CMK (cell line): ENCODE measurements around the gene RPL21.

ENCODE experiments used
- DNase-seq: peaks from one replicate; pipeline ENCODE4 v3.0.0-alpha.2; 2010; ENCODE audit warnings: low read depth

RPL21 gene

GRCh38 chr13:27258637-27259386, 7.5 kb downstream of the RPL21 start:
- DNase-seq: no peak

GRCh38 chr13:27259831-27260230, 8.5 kb downstream of the RPL21 start:
- DNase-seq: no peak

- DNase-seq: no peak
Measured at GRCh38 chr13:27261396-27261795, 10.0 kb downstream of the RPL21 start.

GRCh38 chr13:27263438-27263837, 12.1 kb downstream of the RPL21 start:
- DNase-seq: no peak

- DNase-seq: no peak
Measured at GRCh38 chr13:27264181-27264580, 12.8 kb downstream of the RPL21 start.

- no peak for DNase-seq
Measured at GRCh38 chr13:27264648-27265047, 13.3 kb downstream of the RPL21 start.

GRCh38 chr13:27266917-27267316, 15.6 kb downstream of the RPL21 start:
- DNase-seq: no peak

GRCh38 chr13:27267596-27267995, 16.2 kb downstream of the RPL21 start:
- no peak for DNase-seq

- no peak for DNase-seq
Measured at GRCh38 chr13:27269114-27269665, 17.8 kb downstream of the RPL21 start.

GRCh38 chr13:27270594-27271520, 19.5 kb downstream of the RPL21 start, which contains the start of gene RASL11A:
TSS of gene RASL11A (plus strand) at chr13:27270830. CDS start at chr13:27270945, 115 bp downstream.
- DNase-seq: no peak

- no peak for DNase-seq
Measured at GRCh38 chr13:27271570-27272096, 20.3 kb downstream of the RPL21 start.

- DNase-seq: no peak
Measured at GRCh38 chr13:27273658-27274425, 22.5 kb downstream of the RPL21 start.

- no peak for DNase-seq
Measured at GRCh38 chr13:27274631-27275030, 23.3 kb downstream of the RPL21 start.

- DNase-seq: no peak
Measured at GRCh38 chr13:27276188-27276587, 24.8 kb downstream of the RPL21 start.

- DNase-seq: no peak
Measured at GRCh38 chr13:27279506-27279905, 28.1 kb downstream of the RPL21 start.

- no peak for DNase-seq
Measured at GRCh38 chr13:27280009-27280656, 28.8 kb downstream of the RPL21 start.

- DNase-seq: no peak
Measured at GRCh38 chr13:27280841-27281240, 29.5 kb downstream of the RPL21 start.

- no peak for DNase-seq
Measured at GRCh38 chr13:27281420-27281819, 30.1 kb downstream of the RPL21 start.

- no peak for DNase-seq
Measured at GRCh38 chr13:27283906-27284493, 32.6 kb downstream of the RPL21 start.

- DNase-seq: no peak
Measured at GRCh38 chr13:27288392-27288791, 37.0 kb downstream of the RPL21 start.
